Measurements from ENCODE around the gene NTRK2.

Gene NTRK2

GRCh38 chr9:84993105-84993504 lies 323.6 kb downstream of the NTRK2 start:
- FAIRE-seq = no peak

DNA sequence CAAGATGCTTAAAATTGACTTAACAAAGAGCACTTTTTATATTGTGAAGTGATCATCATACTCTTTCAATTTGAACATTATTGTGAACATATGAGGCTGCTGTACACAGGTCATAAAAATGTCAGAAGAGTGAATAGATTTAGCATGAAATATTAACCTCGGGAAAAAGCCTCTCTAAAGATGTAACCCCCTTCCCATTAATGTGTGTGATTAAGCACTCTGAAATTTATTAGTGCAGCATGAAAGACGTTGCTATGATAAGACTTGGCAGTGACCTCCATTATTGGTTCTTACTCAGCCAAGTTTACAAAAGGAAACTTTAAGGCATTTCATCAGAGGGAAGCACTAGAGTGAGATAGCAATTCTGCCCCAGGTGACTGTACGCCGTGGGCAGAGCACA lies 326.5 kb downstream of the NTRK2 start:
- no peak for FAIRE-seq

DNA sequence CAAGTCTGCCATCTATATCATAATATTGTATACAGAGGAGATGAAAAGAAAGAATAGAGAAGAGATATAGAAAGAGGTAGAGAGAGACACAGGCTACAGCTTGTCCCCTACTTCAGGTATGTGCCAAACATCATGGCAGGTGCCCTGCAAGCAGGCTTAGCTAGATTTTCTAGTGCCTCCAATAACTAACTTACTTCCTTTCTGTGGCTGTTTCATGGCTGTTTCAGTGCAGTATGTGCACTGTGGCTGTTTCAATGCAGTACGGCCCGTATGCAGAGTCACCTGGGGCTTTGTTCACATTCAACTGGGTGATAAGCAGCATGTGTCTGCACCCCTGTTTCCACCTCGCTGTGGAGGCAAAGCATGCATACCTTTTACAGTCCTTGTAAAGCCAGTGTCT lies 327.2 kb downstream of the NTRK2 start:
- no peak for FAIRE-seq

GRCh38 chr9:84997472-84997871 lies 327.9 kb downstream of the NTRK2 start:
- no peak for FAIRE-seq

- FAIRE-seq = no peak
Measured at GRCh38 chr9:84998639-84999038, 329.1 kb downstream of the NTRK2 start.

DNA sequence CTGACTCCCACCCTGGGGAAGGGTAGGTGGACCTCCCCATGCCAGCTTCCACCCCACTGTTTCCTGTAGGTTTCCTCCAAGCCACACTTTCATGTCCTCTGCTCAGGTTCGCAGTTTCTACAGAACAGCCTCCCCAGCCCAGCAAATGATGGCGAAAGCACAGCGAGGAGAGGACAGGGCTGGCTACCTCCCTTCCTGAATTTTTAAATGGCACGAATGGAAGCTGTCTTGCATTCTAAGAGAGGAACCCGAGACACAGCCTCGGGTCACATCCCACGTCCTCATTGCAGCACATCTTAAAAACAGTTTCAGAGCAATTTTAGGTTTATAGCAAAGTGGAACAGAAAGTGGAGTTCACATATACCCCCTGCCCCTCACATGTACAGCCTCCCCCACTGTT lies 330.3 kb downstream of the NTRK2 start:
- no peak for FAIRE-seq

DNA sequence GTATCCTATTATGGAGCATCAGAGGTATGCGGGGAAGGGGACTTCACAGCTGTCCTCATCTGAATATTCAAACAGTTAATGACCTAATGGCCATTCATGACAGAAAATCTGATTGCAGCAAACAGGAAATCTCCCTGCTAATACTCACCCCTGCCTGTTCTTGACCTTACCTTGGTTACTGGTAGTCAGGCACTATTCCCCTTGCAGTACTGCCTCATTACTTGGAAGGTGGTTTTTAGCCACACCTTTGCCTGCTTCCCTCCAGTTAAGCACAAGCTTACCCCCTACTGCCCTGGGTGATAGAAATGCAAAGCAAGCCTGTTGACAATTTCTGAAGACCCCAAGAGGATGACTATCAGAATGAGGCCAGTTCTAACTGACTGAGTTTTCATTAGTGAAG lies 332.4 kb downstream of the NTRK2 start:
- FAIRE-seq = no peak

DNA sequence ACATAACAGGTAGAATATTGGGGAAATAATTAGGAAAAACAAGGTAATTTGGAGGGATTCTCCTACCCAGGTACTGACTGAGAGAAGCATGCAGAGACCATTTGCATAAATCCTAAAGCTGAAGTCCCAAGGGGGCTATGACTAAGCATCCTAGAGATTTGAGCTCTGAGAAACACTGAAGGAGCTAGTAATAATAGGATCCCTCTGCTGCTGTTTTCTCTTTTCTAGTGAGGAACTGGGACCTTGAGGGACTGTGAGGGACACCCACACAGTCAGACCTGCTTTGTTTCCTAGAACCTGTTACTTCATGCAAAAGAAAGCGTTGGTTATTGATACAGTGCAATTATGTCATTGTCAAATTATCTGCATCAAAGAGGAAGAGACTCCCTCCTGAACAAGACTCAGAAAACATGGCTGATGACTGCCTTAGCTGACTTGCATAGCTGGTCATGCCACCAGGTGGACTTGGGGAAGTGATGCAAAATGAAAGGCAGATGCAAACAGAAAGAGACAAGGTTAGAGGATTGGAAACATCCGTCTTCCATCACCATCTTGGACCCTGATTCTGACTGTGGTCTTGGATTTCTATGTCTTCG lies 335.4 kb downstream of the NTRK2 start:
- FAIRE-seq = no peak

DNA sequence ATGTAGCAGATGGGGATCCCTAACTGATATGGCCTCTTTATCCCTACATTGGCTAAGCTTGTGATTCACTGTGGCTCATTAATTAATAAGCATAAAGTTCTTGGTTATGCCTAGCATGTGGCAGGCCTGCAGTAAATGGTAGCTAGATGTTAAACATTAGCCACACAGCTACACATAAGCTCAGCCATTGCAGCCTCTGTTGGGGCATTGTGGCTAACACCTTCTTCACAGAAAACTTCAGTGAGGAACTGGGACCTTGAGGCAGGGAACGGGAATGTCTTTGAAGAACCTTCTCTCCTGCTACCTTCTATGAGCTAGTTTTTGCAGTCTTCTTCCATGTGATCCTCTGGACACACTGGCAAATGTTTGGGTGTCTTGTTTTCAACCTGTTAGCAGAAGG lies 338.2 kb downstream of the NTRK2 start:
- no peak for FAIRE-seq

DNA sequence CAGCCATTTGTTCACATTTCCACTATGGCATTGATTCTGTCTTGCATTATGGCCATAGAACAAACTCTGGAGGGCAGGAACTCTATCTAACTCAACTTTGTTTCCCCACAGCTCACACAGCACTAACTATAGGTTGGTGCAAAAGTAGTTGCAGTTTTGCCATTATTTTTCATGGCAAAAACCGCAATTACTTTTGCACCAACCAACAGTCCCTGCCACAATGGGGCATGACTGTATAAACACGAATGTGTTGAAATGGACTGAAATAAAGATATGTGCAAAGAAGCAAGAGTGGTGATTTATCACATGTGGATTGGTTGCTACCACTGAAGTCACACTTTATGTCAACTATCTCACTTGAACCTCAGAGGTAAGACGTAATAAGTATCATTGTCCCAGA lies 338.7 kb downstream of the NTRK2 start:
- FAIRE-seq = no peak

DNA sequence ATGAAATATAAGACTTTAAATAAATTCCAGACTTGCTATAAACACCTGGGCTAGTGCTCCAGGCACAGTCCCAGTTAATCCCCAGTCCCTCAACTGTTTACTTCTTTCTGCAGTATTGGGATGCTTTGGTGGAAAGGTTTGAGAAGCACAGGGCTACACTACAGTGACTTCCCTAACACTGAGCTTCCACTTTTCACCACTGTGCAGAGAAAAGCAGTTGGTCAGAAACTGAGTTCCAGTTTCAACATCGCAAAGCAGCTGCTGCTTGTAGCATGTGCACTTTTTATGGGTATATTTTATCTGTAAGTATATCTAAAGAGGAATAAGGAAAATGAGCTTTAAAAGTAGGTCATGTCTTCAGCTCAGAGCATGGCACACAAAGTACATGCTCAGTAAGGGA lies 339.7 kb downstream of the NTRK2 start:
- FAIRE-seq = no peak

GRCh38 chr9:85013703-85014102 lies 344.2 kb downstream of the NTRK2 start:
- FAIRE-seq = no peak

DNA sequence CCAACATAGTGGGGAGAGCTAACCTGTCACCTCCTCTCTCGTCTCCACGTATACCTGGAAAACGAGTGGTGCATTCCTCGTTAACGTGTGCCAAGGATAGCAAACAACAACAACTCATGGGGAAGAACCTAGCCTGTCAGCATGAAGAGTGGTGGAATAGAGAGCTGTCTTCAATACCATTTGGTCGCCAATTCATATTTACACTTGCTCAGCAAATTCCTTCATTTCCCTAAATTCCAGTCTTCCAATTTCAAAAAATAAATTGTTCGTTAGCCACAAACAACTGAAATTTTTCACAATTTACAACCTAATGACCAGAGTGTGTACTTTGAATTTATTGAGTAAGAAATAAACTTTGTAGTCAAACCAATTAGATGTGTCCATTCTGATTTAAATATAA lies 344.8 kb downstream of the NTRK2 start:
- no peak for FAIRE-seq

DNA sequence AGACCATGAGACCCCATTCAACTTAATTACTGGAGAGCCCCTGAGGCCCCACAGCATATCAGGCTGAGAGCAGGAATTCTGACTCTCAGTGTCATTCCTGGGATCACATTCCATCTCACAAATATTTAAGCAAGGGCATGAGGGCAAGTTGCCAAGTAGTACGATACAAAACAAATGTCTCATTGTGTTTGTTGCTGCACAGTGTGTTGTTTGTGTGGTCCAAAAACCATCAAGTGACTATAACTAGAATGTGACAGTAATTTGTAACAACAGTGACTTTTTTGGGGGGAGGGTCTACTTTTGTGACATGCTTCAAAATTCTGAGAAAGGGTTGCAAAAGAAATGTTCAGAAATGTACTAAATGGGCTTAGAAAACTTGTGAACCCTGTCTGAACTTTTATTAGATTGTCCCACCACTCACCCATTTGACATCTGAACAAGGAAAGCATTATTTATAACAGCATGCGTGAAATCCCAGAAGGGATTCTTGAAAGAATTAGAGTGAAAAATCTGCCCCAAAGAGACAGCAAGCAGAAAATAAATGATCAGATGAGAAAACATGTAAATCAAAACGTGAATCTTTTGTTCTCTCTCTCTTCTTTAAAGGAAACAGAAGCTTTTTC lies 347.0 kb downstream of the NTRK2 start:
- FAIRE-seq = no peak

DNA sequence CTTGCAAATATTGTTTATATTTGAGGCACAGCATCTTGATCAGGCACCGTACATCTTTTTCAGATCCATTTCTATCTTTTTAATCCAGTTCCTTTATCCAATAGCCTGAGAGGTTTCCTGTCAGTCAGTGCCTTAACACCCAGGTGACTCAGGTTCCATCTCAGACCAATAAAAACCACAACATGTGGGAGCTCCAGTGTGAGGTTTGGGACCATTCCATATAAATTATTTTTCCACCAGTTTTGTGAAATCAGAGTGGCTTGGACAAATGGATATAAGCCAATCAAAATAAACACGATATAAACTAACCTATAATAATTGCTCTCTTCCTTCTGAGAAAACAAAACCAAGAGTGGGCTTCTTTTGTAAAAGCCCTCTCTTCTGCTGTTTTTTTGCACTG lies 351.3 kb downstream of the NTRK2 start:
- FAIRE-seq = no peak

DNA sequence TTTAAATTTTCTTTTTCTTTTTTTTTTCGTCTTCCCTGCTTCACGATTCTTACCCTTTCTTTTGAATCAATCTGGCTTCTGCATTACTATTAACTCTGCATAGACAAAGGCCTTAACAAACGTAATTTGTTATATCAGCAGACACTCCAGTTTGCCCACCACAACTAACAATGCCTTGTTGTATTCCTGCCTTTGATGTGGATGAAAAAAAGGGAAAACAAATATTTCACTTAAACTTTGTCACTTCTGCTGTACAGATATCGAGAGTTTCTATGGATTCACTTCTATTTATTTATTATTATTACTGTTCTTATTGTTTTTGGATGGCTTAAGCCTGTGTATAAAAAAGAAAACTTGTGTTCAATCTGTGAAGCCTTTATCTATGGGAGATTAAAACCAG lies 352.2 kb downstream of the NTRK2 start:
- no peak for FAIRE-seq

GRCh38 chr9:85024374-85024773 lies 354.8 kb downstream of the NTRK2 start:
- FAIRE-seq = no peak

DNA sequence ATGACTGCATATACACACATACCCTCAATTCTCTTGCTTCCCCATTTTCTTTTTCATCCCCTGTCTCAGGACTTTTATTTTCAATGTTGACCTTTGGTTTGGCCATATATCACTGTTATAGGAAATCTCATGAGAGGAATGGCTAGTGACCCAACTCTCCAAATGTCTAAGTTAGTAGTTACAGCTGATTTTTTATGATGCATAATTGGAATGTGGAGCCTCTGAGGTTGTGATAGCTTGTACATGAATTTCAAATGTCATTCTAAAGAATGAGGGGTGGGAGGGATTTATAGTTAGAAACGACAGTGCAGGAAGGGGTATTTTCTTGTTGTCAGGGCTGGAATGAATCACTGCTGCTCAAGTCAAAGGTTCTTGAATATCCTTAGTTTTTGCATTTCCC lies 356.1 kb downstream of the NTRK2 start:
- no peak for FAIRE-seq

DNA sequence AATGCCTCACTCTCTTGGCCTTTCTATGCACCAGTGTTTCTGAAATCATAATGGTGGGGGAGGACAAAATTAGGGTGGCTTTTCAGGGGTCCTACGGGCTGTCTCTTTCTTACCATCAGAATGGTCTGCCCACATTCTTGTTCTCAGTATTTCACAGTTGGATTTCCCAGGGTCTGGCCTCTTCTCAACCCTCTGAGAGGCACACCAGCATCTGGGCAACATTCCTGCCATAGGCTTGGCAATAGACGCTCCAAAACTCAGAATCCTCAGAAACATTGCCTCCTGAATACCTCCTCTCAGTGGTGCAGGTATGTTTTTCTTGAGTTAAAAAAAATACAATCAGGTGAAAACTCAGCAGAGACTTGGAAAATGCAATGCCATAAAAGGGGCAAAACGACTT lies 358.3 kb downstream of the NTRK2 start:
- FAIRE-seq = no peak

- FAIRE-seq = no peak
Measured at GRCh38 chr9:85030316-85030715, 360.8 kb downstream of the NTRK2 start.

DNA sequence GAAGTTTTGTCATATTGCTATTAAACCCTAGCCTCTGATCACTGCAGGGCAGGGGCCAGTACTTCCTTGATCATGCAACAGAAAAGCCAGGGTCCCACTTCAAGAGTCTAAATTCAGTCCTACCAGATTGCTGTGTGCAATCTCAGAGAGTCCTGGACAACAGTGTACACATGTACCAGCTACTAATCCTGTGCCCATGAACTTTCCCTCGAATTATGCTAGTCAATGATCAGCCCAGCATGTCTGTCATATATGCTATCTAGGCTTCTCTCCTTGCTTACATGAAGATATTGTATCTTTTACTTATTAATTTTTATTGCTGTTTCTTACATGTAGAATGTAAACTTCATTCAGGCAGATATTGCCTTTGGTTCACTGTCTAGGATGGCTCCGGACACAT lies 367.0 kb downstream of the NTRK2 start:
- no peak for FAIRE-seq

DNA sequence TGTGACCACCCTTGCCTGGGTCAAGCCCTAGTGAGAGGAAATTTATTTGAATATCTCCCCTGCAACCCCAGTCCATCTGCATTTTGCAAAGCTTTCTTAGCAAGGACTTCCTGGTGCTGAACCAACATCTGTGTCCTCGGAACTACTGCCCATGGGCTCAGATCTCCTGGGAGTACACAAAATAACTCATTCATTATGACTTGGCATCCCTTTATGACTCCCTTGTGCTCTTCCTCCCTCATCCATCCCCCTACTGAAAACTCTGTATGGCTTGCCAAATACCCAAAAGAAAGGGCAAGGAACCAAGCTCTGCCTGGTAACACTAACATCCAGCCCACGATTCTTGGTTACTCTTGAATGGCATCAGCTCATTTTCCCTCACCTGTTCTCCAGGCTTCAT lies 368.5 kb downstream of the NTRK2 start:
- no peak for FAIRE-seq

GRCh38 chr9:85038824-85039608 lies 369.5 kb downstream of the NTRK2 start:
- FAIRE-seq = no peak

DNA sequence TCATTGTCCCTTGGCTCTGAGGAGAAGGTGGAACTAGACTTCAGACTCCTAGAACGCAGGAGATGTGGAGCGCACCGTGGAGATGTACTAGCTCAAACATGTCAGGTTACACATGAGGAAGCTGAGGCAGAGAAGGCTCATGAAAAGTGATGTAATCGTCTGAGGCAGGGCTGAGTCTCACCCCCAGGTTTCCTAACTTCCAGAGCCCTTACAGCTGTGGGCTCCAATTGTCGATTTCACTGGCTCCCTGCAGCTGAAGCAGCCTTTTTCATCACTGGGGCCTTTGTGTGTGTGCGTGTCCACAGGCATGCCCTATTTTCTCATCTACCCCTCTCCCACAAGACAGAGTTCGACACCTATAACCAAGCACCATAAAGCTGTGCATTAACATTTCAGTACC lies 370.6 kb downstream of the NTRK2 start:
- no peak for FAIRE-seq
